H9 (cell line): Measurements from ENCODE around the gene NT5DC2. TPM values are rescaled to one million over a fixed set of nuclear protein-coding genes. Genes with fewer than 3 reads are reported as not detected.
A peak's percentile ranks its signal among the peaks of the same experiment; 100 is the strongest.

Source experiments
- DNase-seq: peaks from one replicate; pipeline ENCODE4 v3.0.0-alpha.2; 2017
- H2AFZ ChIP-seq: one replicate; pipeline ENCODE4 v1.6.1; 2013; ENCODE audit warnings: mild to moderate bottlenecking, low read length, control low read depth, moderate library complexity
- H2AK5ac ChIP-seq: 2 replicates; pipeline ENCODE4 v1.6.1; 2013; ENCODE audit warnings: low read length, control low read depth, mixed read lengths; ENCODE audit not compliant: insufficient read length
- H2BK120ac ChIP-seq: one replicate; pipeline ENCODE4 v1.6.1; 2013; ENCODE audit warnings: low read depth, mild to moderate bottlenecking, low read length, control low read depth, inconsistent platforms; ENCODE audit not compliant: poor library complexity, severe bottlenecking
- H2BK12ac ChIP-seq: 2 replicates; pipeline ENCODE4 v1.6.1; 2013; ENCODE audit warnings: low read length, control low read depth, mixed read lengths, low read depth; ENCODE audit not compliant: insufficient read length
- H2BK15ac ChIP-seq: 2 replicates; pipeline ENCODE4 v1.6.1; 2013; ENCODE audit warnings: low read depth, low read length, control low read depth
- H2BK20ac ChIP-seq: one replicate; pipeline ENCODE4 v1.6.1; 2013; ENCODE audit warnings: low read depth, mild to moderate bottlenecking, low read length, control low read depth, inconsistent platforms; ENCODE audit not compliant: poor library complexity, severe bottlenecking
- H2BK5ac ChIP-seq: 2 replicates; pipeline ENCODE4 v1.6.1; 2013; ENCODE audit warnings: low read length, control low read depth, mixed read lengths; ENCODE audit not compliant: insufficient read length
- H3K14ac ChIP-seq: 2 replicates; pipeline ENCODE4 v1.6.1; 2013; ENCODE audit warnings: low read length, control low read depth; ENCODE audit not compliant: insufficient read depth
- H3K18ac ChIP-seq: 2 replicates; pipeline ENCODE4 v1.6.1; 2013; ENCODE audit warnings: low read depth, mild to moderate bottlenecking, mixed read lengths, low read length, control low read depth; ENCODE audit not compliant: insufficient read length
- H3K23ac ChIP-seq: 2 replicates; pipeline ENCODE4 v1.6.1; 2013; ENCODE audit warnings: low read length, control low read depth, mixed read lengths, low read depth; ENCODE audit not compliant: insufficient read length
- H3K23me2 ChIP-seq: 2 replicates; pipeline ENCODE4 v1.6.1; 2013; ENCODE audit warnings: low read depth, mild to moderate bottlenecking, mixed read lengths, low read length, control low read depth; ENCODE audit not compliant: insufficient read length, poor library complexity, severe bottlenecking
- H3K27ac ChIP-seq: 2 replicates; pipeline ENCODE4 v1.5.1; 2013; ENCODE audit warnings: low read length, control low read depth, mixed read lengths, low read depth; ENCODE audit not compliant: insufficient read length
- H3K27me3 ChIP-seq: 2 replicates; pipeline ENCODE4 v1.6.1; 2013; ENCODE audit warnings: low read length, control low read depth, inconsistent platforms; ENCODE audit not compliant: insufficient read depth
- H3K4ac ChIP-seq: 2 replicates; pipeline ENCODE4 v1.6.1; 2013; ENCODE audit warnings: low read depth, mild to moderate bottlenecking, control low read depth, inconsistent platforms, low read length, moderate library complexity
- H3K4me1 ChIP-seq: 2 replicates; pipeline ENCODE4 v1.6.1; 2013; ENCODE audit warnings: low read length, control low read depth, inconsistent platforms; ENCODE audit not compliant: insufficient read depth
- H3K4me2 ChIP-seq: 2 replicates; pipeline ENCODE4 v1.6.1; 2013; ENCODE audit warnings: low read length, control low read depth, mixed read lengths; ENCODE audit not compliant: insufficient read length, insufficient read depth
- H3K56ac ChIP-seq: 2 replicates; pipeline ENCODE4 v1.6.1; 2013; ENCODE audit warnings: low read depth, mild to moderate bottlenecking, mixed read lengths, low read length, control low read depth; ENCODE audit not compliant: insufficient read length
- H3K79me1 ChIP-seq: 2 replicates; pipeline ENCODE4 v1.6.1; 2013; ENCODE audit warnings: low read depth, mild to moderate bottlenecking, moderate library complexity, low read length, control low read depth, inconsistent platforms; ENCODE audit not compliant: insufficient read depth, poor library complexity, severe bottlenecking
- H3K79me2 ChIP-seq: 2 replicates; pipeline ENCODE4 v1.6.1; 2013; ENCODE audit warnings: low read length, control low read depth, inconsistent platforms; ENCODE audit not compliant: insufficient read depth
- H3K9ac ChIP-seq: 2 replicates; pipeline ENCODE4 v1.6.1; 2013; ENCODE audit warnings: low read length, control low read depth, mixed read lengths; ENCODE audit not compliant: insufficient read length; ENCODE audit errors: extremely low read depth
- H3K9me3 ChIP-seq: one replicate; pipeline ENCODE4 v1.6.1; 2013; ENCODE audit warnings: low read depth, low read length, inconsistent platforms; ENCODE audit not compliant: control insufficient read depth
- H3T11ph ChIP-seq: one replicate; pipeline ENCODE4 v1.6.1; 2013; ENCODE audit warnings: mild to moderate bottlenecking, low read length, control low read depth, inconsistent platforms
- H4K20me1 ChIP-seq: one replicate; pipeline ENCODE4 v1.6.1; 2013; ENCODE audit not compliant: control insufficient read depth, insufficient read length, insufficient read depth
- H4K5ac ChIP-seq: 2 replicates; pipeline ENCODE4 v1.6.1; 2013; ENCODE audit warnings: low read depth, mild to moderate bottlenecking, mixed read lengths, low read length, control low read depth; ENCODE audit not compliant: insufficient read length
- H4K8ac ChIP-seq: replicated peaks from 2 replicates; pipeline ENCODE4 v1.6.1; 2013; ENCODE audit warnings: low read length, control low read depth, mixed read lengths, low read depth; ENCODE audit not compliant: insufficient read length
- H4K91ac ChIP-seq: 2 replicates; pipeline ENCODE4 v1.6.1; 2013; ENCODE audit warnings: low read depth, mild to moderate bottlenecking, moderate library complexity, mixed read lengths, low read length, control low read depth; ENCODE audit not compliant: insufficient read length
- H3K27ac Mint-ChIP-seq, 3 experiments: 2 replicates in 2 of 3; 3 replicates in 1 of 3; pipeline ENCODE4 v1.8.0; 2020 to 2021; ENCODE audit warnings: mixed read lengths in 3 of 3, mild to moderate bottlenecking in 1 of 3, moderate library complexity in 1 of 3
- H3K27me3 Mint-ChIP-seq: 2 replicates; pipeline ENCODE4 v1.8.0; 2021; ENCODE audit warnings: low read depth, mild to moderate bottlenecking, moderate library complexity, mixed read lengths
- H3K36me3 Mint-ChIP-seq, 3 experiments: 2 replicates in 2 of 3; 3 replicates in 1 of 3; pipeline ENCODE4 v1.8.0; 2020 to 2021; ENCODE audit warnings: low read depth in 3 of 3, mixed read lengths in 3 of 3; ENCODE audit not compliant: insufficient read depth in 1 of 3
- H3K4me1 Mint-ChIP-seq, 2 experiments: 2 replicates each; pipeline ENCODE4 v1.8.0; 2020; ENCODE audit warnings: mixed read lengths in 2 of 2
- H3K4me3 Mint-ChIP-seq, 2 experiments: 2 replicates in 1 of 2; 3 replicates in 1 of 2; pipeline ENCODE4 v1.8.0; 2020 to 2021; ENCODE audit warnings: mild to moderate bottlenecking in 2 of 2, mixed read lengths in 2 of 2, moderate library complexity in 1 of 2
- H3K9me3 Mint-ChIP-seq, 2 experiments: 2 replicates in 1 of 2; 3 replicates in 1 of 2; pipeline ENCODE4 v1.8.0; 2020; ENCODE audit warnings: mild to moderate bottlenecking in 2 of 2, mixed read lengths in 2 of 2, moderate library complexity in 1 of 2
- WGBS: extraction: QIAGEN DNeasy Blood & Tissue Kit; methylation state at CpG from one replicate; pipeline ENCODE4 v1.1.7; 2013; ENCODE audit warnings: missing lambda C conversion rate, low lambda C conversion rate, mixed read lengths; ENCODE audit not compliant: insufficient read length; ENCODE audit errors: extremely low coverage; 5-methylcytosine and 5-hydroxymethylcytosine counted together
- total RNA-seq: library from RNA; stranded (reverse); gene quantifications from 2 replicates; pipeline ENCODE4 v1.2.1, GENCODE V29; 2021
- TF ChIP-seq, protein P1 (sequence below): fragments of 200-600 bp; sonication (generic); conservative IDR thresholded peaks from 3 replicates; pipeline ENCODE4 v1.8.0; 2021; ENCODE audit warnings: antibody characterized with exemption, mild to moderate bottlenecking

The NT5DC2 gene
- total RNA-seq, 1 experiment from 2014 or later: 444 TPM

DNA sequence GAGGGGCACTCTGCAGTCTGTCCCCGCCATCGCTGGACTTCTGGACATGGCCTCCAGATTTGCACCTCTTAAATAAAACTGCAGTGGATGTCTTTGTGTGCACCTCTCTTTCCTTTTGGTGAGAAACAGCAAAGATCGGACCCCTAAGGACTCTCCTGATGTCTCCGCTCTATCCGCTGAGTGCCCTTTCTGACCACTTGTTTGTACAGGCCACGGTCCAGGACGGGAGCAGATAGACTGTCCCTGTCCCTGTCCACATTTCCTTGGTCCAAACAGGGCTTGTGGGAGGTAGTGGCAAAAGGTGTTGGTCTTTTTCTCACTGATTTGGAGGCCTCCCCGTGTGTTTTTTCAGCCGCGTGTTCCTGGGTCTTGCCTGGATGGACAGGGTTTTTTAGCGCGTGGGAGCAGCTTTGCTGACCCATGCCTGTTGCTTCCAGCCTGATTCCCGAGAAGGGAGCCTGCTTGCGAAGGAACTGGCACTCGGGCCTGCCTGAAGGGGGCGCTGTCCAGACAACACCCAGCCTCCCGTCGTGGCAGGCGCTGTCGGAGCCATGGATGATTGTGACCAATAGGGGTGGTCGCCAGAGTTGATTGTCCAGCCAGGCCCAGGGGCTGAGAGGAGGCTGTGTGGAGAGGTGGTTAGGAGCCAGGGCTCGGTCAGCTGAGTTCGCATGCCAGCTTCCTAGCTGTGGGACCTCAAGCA lies 51.7 kb downstream of the NT5DC2 start:
- H3K4me1 Mint-ChIP-seq: no peaks in the 10 kb centered on the region; a peak in 2 of 4 replicates

More for the DNA sequence above, 51.7 kb downstream of the NT5DC2 start:
- no peak overlapping the region for H2AFZ ChIP-seq
- H3K23ac ChIP-seq: no peak overlapping the region
- H4K91ac ChIP-seq: no peak overlapping the region
- DNase-seq: peak; percentile 88
- Mint-ChIP-seq H3K27ac (peak overlapping the region; percentile 25 to 51 (median 34); a peak in 3 of 7 replicates), H3K9me3 (no peaks in the 10 kb centered on the region), H3K27me3 (no peaks in the 10 kb centered on the region), H3K36me3 (peaks cover 41 to 93% (median 92%) of the 10 kb centered on the region in 3 experiments; a peak in 6 of 7 replicates), H3K4me3 (no peak overlapping the region)
- WGBS: no CpG with 5 or more reads among the region's 23 CpGs
- no peak overlapping the region for H4K8ac ChIP-seq
- TF ChIP-seq, protein P1, sequence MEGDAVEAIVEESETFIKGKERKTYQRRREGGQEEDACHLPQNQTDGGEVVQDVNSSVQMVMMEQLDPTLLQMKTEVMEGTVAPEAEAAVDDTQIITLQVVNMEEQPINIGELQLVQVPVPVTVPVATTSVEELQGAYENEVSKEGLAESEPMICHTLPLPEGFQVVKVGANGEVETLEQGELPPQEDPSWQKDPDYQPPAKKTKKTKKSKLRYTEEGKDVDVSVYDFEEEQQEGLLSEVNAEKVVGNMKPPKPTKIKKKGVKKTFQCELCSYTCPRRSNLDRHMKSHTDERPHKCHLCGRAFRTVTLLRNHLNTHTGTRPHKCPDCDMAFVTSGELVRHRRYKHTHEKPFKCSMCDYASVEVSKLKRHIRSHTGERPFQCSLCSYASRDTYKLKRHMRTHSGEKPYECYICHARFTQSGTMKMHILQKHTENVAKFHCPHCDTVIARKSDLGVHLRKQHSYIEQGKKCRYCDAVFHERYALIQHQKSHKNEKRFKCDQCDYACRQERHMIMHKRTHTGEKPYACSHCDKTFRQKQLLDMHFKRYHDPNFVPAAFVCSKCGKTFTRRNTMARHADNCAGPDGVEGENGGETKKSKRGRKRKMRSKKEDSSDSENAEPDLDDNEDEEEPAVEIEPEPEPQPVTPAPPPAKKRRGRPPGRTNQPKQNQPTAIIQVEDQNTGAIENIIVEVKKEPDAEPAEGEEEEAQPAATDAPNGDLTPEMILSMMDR: peak; percentile 90
- no peak overlapping the region for H3K9ac ChIP-seq
- no peak overlapping the region for H3K18ac ChIP-seq
- H3K4ac ChIP-seq: no peak overlapping the region
- no peak overlapping the region for H3K56ac ChIP-seq
- no peak overlapping the region for H3K27ac ChIP-seq
- H2BK15ac ChIP-seq: no peak overlapping the region
- no peak overlapping the region for H2BK5ac ChIP-seq
- H2BK20ac ChIP-seq: no peak overlapping the region
- no peaks in the 10 kb centered on the region for H3K4me1 ChIP-seq
- H2BK12ac ChIP-seq: no peak overlapping the region
- H3K9me3 ChIP-seq: no peaks in the 10 kb centered on the region
- H3T11ph ChIP-seq: no peak overlapping the region
- no peaks in the 10 kb centered on the region for H3K79me1 ChIP-seq
- H3K4me2 ChIP-seq: no peak overlapping the region
- no peak overlapping the region for H4K5ac ChIP-seq
- H3K23me2 ChIP-seq: no peaks in the 10 kb centered on the region
- no peak overlapping the region for H2BK120ac ChIP-seq
- H4K20me1 ChIP-seq: no peaks in the 10 kb centered on the region
- H2AK5ac ChIP-seq: no peak overlapping the region
- no peaks in the 10 kb centered on the region for H3K79me2 ChIP-seq
- H3K27me3 ChIP-seq: no peaks in the 10 kb centered on the region
- no peak overlapping the region for H3K14ac ChIP-seq
